Smooth muscle cell of the umbilical artery (primary cell): ENCODE measurements around the gene RNF220. TPM values are rescaled to one million over a fixed set of nuclear protein-coding genes. Genes with fewer than 3 reads are reported as not detected.

ENCODE experiments used
- total RNA-seq: library from RNA; depleted of rRNA; stranded (reverse); fragments of >200 nt; gene quantifications from 2 replicates; pipeline ENCODE4 v1.2.3, GENCODE V29; 2014

RNF220 gene
- 60.0 and 72.5 TPM in 2 replicates for total RNA-seq

DNA sequence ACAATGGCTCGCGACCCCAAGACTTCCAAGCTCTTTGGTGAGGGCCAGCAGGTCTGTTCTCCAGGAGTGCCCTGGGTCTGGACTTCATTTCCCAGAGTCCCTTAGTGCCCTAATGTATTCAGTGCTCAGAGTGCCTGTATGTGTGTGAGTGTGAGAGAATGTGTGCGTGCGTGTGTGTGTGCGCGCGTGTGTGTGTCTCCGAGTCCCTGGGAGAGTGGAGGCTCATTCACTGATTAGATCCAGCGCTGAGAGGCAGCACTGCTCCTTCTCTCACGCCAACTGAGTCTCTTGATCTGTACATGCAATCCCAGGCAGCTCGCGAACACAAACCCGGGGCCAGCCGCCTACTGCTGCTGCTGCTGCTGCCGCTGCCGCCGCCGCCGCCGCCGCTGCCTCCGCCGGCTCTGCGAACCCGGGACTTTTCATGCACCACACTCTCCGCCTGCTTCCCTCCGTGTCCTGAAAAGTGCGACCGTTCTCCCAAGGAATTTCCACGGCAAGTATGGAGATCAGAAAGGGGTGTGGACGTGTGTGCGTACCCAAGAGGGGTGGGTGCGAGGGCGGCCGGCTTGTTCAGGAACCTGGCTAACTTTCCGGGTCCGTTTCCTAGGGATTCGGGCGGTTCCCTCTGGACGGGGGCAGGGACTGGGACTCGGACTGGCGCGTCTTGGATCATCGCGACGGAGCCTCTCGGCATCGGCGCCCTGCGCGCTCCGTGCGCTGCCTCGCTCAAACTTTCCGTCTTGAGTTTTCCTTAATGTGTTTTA is at the start of gene RNF220:
TSS of gene RNF220 (plus strand) at position 225 of the 767 bp plus-strand sequence.

DNA sequence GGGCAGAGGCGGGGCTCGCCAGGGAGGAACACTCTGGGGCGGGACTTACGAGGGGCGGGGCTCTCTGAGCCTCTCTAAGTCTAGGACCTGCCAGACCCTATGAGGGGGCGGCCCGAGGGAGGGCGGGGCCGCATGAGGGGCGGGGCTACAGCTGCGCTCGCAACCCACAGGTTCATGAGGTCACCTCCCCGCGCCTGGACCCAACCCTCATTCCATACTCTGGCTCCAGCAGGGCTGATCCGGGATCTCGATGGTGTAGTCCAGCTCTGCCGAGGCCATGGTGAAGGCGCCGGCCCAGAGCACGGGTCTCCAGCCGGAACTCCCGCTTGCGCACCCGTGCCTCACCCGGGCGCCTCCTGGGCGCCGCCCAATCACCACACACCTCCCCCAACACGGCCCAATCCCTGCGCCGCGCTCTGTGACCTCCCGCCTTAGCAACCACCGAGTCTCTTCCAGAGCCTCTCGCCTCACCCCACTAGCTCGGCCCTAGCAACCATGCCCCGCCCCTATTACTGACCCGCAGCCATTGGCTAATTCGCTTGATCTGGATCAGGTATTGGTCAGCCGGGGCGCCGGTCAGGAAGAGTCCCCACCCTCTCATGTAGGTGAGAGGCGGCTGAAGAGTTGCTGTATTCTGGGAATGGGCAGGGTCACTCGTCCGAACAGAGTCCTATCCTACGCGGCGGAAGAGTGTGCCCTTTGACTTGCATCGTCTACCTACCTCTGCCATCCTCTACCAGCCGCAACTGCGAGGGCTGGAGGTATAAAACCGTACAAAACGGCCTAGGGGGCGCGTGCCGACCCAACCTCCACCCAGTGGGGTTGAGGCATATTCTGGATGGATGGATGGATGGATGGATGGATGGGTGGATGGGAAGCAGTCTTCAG is 269.3 kb downstream of the RNF220 start, which contains the start of the genes ARMH1 and TMEM53:
TSS of gene ARMH1 (plus strand) at position 602 of the 888 bp plus-strand sequence. CDS start 14,984 bp downstream, outside the sequence.
TSS of gene TMEM53 (minus strand) at position 369 of the 888 bp plus-strand sequence. CDS start at position 279, 90 bp downstream.

Other genes starting within 250 kb of the RNF220 start
- 11.3 and 18.1 TPM in 2 replicates for gene DMAP1, start 191.8 kb upstream of the RNF220 start, total RNA-seq
- gene ERI3, start 50.0 kb upstream of the RNF220 start, total RNA-seq = 41.1 and 43.1 TPM in 2 replicates